NCI-H1092 treated with DMSO at 0.1 percent for 48 hours (cell line): ENCODE results near the gene NUTF2.
A peak's percentile ranks its signal among the peaks of the same experiment; 100 is the strongest.

ENCODE experiments used
- DNase-seq: peaks from one replicate; lab custom pipeline; 2025; lab: John Stamatoyannopoulos, UW

Gene NUTF2

GRCh38 chr16:67837811-67838210 lies 8.9 kb upstream of the NUTF2 start:
- DNase-seq, result no peak

- no peak for DNase-seq
These were observed 5.4 kb upstream of the NUTF2 start for GRCh38 chr16:67841198-67841815.

- DNase-seq, result peak; percentile 98
These were observed 4.8 kb upstream of the NUTF2 start, which contains the start of gene THAP11 for GRCh38 chr16:67841816-67842508. THAP11 (plus strand) TSS chr16:67842320; CDS start chr16:67842555, 235 bp downstream.

GRCh38 chr16:67842509-67843342 lies 4.0 kb upstream of the NUTF2 start:
- peak; percentile 55 for DNase-seq

GRCh38 chr16:67843343-67843765 lies 3.4 kb upstream of the NUTF2 start:
- no peak for DNase-seq

- no peak for DNase-seq
These were observed 2.2 kb upstream of the NUTF2 start for GRCh38 chr16:67844497-67844896.

- no peak for DNase-seq
These were observed 1.3 kb upstream of the NUTF2 start for GRCh38 chr16:67845291-67846062.

- no peak for DNase-seq
These were observed 742 bp upstream of the NUTF2 start for GRCh38 chr16:67846063-67846319.

- DNase-seq, result no peak
These were observed 530 bp downstream of the NUTF2 start, which contains the start of gene CENPT for GRCh38 chr16:67847064-67847861. CENPT (minus strand) TSS chr16:67847693; CDS start chr16:67833859, 13,834 bp downstream.

GRCh38 chr16:67848118-67848517 lies 1.4 kb downstream of the NUTF2 start:
- DNase-seq, result no peak

- DNase-seq, result no peak
These were observed 6.9 kb downstream of the NUTF2 start for GRCh38 chr16:67853670-67854069.

- no peak for DNase-seq
These were observed 9.1 kb downstream of the NUTF2 start for GRCh38 chr16:67855789-67856188.

- DNase-seq, result no peak
These were observed 10.3 kb downstream of the NUTF2 start for GRCh38 chr16:67856927-67857546.

GRCh38 chr16:67857547-67858233 lies 11.0 kb downstream of the NUTF2 start:
- no peak for DNase-seq

GRCh38 chr16:67858500-67858899 lies 11.8 kb downstream of the NUTF2 start:
- DNase-seq, result no peak

GRCh38 chr16:67860589-67861398 lies 14.1 kb downstream of the NUTF2 start:
- no peak for DNase-seq

GRCh38 chr16:67861877-67862276 lies 15.1 kb downstream of the NUTF2 start:
- DNase-seq, result no peak

- no peak for DNase-seq
These were observed 16.2 kb downstream of the NUTF2 start for GRCh38 chr16:67862623-67863583.
